Uterus (tissue), 4 donors: ENCODE measurements around the gene NEDD4L. TPM values are rescaled to one million over a fixed set of nuclear protein-coding genes. Genes with fewer than 3 reads are reported as not detected.

Source experiments
- DNase-seq, 2 donors: peaks; one replicate each; pipeline ENCODE4 v3.0.0-alpha.2; 2019 to 2020
- H3K27ac ChIP-seq, 2 donors: fragments of 200-600 bp; sonication (generic); 1 replicate in 1 of 2; 2 replicates in 1 of 2; pipeline ENCODE4 v1.5.1; 2016 to 2018
- H3K27me3 ChIP-seq, 2 donors: fragments of 200-600 bp; sonication (generic); one replicate each; pipeline ENCODE4 v1.5.1; 2018 to 2019; ENCODE audit warnings: control low read depth in 1 of 2
- H3K36me3 ChIP-seq, 2 donors: fragments of 200-600 bp; sonication (generic); one replicate each; pipeline ENCODE4 v1.5.1; 2019; ENCODE audit warnings: control low read depth in 1 of 2
- H3K4me1 ChIP-seq, 2 donors: fragments of 200-600 bp; sonication (generic); one replicate each; pipeline ENCODE4 v1.5.1; 2018 to 2019; ENCODE audit warnings: control low read depth in 1 of 2
- H3K4me3 ChIP-seq, 2 donors: fragments of 200-600 bp; sonication (generic); 1 replicate in 1 of 2; 2 replicates in 1 of 2; pipeline ENCODE4 v1.5.1; 2018 to 2019; ENCODE audit warnings: mild to moderate bottlenecking in 1 of 2
- H3K9me3 ChIP-seq, 2 donors: fragments of 200-600 bp; sonication (generic); one replicate each; pipeline ENCODE4 v1.5.1; 2019; ENCODE audit warnings: control low read depth in 1 of 2
- POLR2A ChIP-seq, 2 donors: fragments of 450-650 bp; IDR thresholded peaks; one replicate each; pipeline ENCODE4 v1.6.1; 2016; ENCODE audit warnings: antibody characterized with exemption in 2 of 2, mild to moderate bottlenecking in 1 of 2, moderate library complexity in 1 of 2
- intact Hi-C: fragments of 100-400 bp; cut with DNase I; formaldehyde crosslinking; loops from one replicate; pipeline ENCODE4 v1.15.1; 2023; ENCODE audit warnings: low total_unique reads
- total RNA-seq, 4 donors: library from RNA; depleted of rRNA in 3 of 4; stranded (reverse); fragments of >200 nt in 3 of 4; gene quantifications; one replicate each; pipeline versions ENCODE4 v1.1.0 to v1.2.4, GENCODE V29; 2014 to 2023
- TF ChIP-seq, protein P1 (sequence below), 4 experiments: fragments of 200-600 bp in 2 of 4; fragments of 450-650 bp in 2 of 4; sonication (generic) in 2 of 4; IDR thresholded peaks; one replicate each; pipeline ENCODE4 v1.5.1; 2016 to 2019; ENCODE audit warnings: antibody characterized with exemption in 4 of 4, mild to moderate bottlenecking in 2 of 4, moderate library complexity in 1 of 4
- donor health status: DM: yes; HTN: yes; CAD: no.

NEDD4L gene
- total RNA-seq, 4 donors from 2014 or later: 6.2 to 45.9 (median 32.3) TPM

DNA sequence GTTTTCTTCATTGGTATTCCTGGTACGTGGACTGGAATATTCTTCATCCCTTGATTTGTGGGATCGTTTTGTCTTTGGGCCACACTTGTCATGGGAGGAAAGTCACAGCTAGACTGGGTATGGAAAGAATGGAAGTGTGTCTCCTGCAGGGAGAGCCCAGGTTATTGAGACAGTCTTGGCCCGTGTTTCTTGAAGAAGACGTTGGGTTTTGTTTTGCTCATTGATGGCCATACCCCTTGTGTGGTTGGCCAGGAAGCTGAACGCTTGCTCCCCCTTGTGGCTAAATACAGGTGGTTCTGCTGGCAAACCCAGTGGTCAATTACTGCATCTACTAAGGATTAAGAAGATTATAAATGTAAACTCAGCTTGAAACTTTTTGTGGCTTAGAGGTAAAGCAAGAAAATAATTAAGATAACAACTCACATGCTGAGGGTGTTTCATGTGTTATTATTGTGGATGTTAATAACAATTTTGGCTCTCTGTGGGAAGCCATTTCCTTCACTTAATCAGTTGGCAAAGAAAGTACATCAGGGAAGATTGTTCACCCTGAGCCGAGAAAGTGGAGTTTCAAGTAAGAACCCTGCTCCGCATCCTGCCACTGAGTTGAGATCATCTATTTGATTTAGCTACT, 91.8 kb downstream of the NEDD4L start:
- intact Hi-C loops: no loop called here
- H3K4me3 ChIP-seq: no peak overlapping the region
- DNase-seq: peak; percentile 47 to 57
- H3K4me1 ChIP-seq: no peaks in the 10 kb centered on the region
- H3K27me3 ChIP-seq: no peaks in the 10 kb centered on the region
- TF ChIP-seq, protein P1, sequence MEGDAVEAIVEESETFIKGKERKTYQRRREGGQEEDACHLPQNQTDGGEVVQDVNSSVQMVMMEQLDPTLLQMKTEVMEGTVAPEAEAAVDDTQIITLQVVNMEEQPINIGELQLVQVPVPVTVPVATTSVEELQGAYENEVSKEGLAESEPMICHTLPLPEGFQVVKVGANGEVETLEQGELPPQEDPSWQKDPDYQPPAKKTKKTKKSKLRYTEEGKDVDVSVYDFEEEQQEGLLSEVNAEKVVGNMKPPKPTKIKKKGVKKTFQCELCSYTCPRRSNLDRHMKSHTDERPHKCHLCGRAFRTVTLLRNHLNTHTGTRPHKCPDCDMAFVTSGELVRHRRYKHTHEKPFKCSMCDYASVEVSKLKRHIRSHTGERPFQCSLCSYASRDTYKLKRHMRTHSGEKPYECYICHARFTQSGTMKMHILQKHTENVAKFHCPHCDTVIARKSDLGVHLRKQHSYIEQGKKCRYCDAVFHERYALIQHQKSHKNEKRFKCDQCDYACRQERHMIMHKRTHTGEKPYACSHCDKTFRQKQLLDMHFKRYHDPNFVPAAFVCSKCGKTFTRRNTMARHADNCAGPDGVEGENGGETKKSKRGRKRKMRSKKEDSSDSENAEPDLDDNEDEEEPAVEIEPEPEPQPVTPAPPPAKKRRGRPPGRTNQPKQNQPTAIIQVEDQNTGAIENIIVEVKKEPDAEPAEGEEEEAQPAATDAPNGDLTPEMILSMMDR (IDR thresholded peaks at IDR 0.05): peak; percentile 52 to 73 (median 58)
- no peak for TF ChIP-seq POLR2A (IDR thresholded peaks at IDR 0.05)
- no peaks in the 10 kb centered on the region for H3K36me3 ChIP-seq
- no peak overlapping the region for H3K27ac ChIP-seq
- no peaks in the 10 kb centered on the region for H3K9me3 ChIP-seq

DNA sequence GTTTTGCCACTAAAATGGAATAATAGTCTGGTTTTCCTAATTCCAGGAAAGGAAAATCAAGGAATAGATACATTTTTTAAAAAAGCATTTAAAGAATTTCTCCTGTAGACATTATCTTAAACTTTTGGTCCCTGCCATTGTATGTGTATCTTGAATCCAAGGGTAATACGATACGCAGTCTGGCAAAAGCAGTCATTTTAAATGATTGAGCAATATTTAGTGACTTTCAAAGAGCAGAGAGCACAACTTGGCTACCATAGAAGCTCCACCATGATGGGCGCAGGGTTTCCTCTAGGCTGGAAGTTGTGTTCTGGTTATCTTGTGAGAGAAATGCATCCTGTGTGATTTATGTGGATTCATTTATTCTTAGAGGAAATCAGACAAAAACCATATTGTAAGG, 92.9 kb downstream of the NEDD4L start:
- H3K36me3 ChIP-seq: no peaks in the 10 kb centered on the region
- no peak overlapping the region for H3K4me3 ChIP-seq
- no peaks in the 10 kb centered on the region for H3K9me3 ChIP-seq
- H3K4me1 ChIP-seq: no peaks in the 10 kb centered on the region
- DNase-seq: no peak
- no peaks in the 10 kb centered on the region for H3K27me3 ChIP-seq
- intact Hi-C loops: no loop called here
- TF ChIP-seq, protein P1 (IDR thresholded peaks at IDR 0.05): no peak
- no peak for TF ChIP-seq POLR2A (IDR thresholded peaks at IDR 0.05)
- H3K27ac ChIP-seq: no peak overlapping the region

- Histone ChIP-seq H3K9me3 (no peaks in the 10 kb centered on the region), H3K4me3 (no peak overlapping the region), H3K27ac (no peak overlapping the region), H3K36me3 (no peaks in the 10 kb centered on the region), H3K27me3 (no peaks in the 10 kb centered on the region), H3K4me1 (no peaks in the 10 kb centered on the region)
- TF ChIP-seq, protein P1 (IDR thresholded peaks at IDR 0.05): no peak
- TF ChIP-seq POLR2A (IDR thresholded peaks at IDR 0.05): no peak
- intact Hi-C loops: no loop called here
- no peak for DNase-seq
These were observed 95.7 kb downstream of the NEDD4L start for GRCh38 chr18:58139459-58140386.

DNA sequence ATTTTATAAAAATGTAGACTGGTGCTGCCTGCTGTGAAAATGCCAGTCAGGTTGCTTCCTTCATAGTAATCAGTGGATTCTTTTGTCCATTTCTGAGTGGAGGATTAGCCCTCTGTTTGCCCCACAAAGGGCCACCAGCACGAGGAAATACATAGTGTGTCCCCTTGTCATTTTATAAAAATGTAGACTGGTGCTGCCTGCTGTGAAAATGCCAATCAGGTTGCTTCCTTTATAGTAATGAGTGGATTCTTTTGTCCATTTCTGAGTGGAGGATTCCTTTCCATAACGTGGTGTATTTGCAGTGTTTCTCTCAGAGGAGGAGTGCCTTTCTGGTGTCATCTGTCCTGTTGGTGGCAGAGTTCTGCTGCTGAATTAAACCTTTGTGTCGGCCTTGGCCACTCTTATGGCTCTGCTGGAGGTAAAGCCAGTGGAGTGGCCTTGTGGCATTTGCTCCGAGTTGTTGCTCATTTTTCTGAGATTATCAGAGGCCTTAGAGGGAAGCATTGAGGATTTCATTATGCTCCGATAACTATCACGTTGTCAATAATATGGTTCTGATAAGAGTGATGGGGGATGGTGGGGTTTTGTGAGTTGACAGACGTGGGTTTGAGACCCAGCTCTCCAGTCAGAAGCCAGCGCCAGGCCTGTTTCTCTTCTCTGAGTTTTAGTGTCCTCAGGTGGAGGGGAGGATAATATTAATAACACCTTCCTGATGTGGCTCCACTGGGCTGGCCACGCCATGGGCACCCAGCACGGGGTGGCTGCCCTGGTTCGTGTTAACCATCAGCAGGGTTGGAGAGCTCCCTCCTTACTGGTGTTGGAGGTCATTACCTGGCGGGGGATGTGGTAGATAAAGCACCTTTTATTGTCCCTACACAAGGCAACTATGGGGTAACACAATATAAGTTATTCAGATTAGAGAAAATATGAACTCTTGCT, 96.6 kb downstream of the NEDD4L start:
- Histone ChIP-seq H3K36me3 (no peaks in the 10 kb centered on the region), H3K27ac (no peak overlapping the region), H3K4me3 (no peak overlapping the region), H3K27me3 (no peaks in the 10 kb centered on the region), H3K9me3 (no peaks in the 10 kb centered on the region), H3K4me1 (no peaks in the 10 kb centered on the region)
- TF ChIP-seq, protein P1 (IDR thresholded peaks at IDR 0.05): no peak
- no peak for TF ChIP-seq POLR2A (IDR thresholded peaks at IDR 0.05)
- intact Hi-C loops: no loop called here
- no peak for DNase-seq
